ENCODE measurements around the gene GNPNAT1.

GNPNAT1 gene

GRCh38 chr14:52808101-52808500, 16.7 kb upstream of the GNPNAT1 start:
- ChIA-PET CTCF (interaction anchor here (0.7 to 1.4 kb wide), 2 partner anchors 13 to 15 kb away, joined by 3 read pairs; no protein-coding TSS in a partner anchor), POLR2A (no interaction called here)
- no peak for TF ChIP-seq CTCF (IDR thresholded peaks at IDR 0.05; ENCODE audit: control extremely low read depth, extremely low read depth, low read depth, missing control alignments)

GRCh38 chr14:52806115-52806514, 14.7 kb upstream of the GNPNAT1 start:
- TF ChIP-seq CTCF (IDR thresholded peaks at IDR 0.05; ENCODE audit: control extremely low read depth, extremely low read depth, low read depth, missing control alignments): no peak
- POLR2A ChIA-PET: no interaction called here
- CTCF ChIA-PET: interaction anchor here (0.8 to 1.4 kb wide), 2 partner anchors 9 to 143 kb away, joined by 3 read pairs; no protein-coding TSS in a partner anchor
- no peak for DNase-seq (ENCODE audit: extremely low spot score)

More at GRCh38 chr14:52808101-52808500, 16.7 kb upstream of the GNPNAT1 start:
- no peak for DNase-seq (ENCODE audit: extremely low spot score)

GRCh38 chr14:52802597-52802996, 11.2 kb upstream of the GNPNAT1 start:
- CTCF ChIA-PET: interaction anchor here (1.3 kb wide), 1 partner anchor 12 kb away, joined by 4 read pairs; no protein-coding TSS in a partner anchor
- DNase-seq (ENCODE audit: extremely low spot score): no peak
- no peak for TF ChIP-seq CTCF (IDR thresholded peaks at IDR 0.05; ENCODE audit: control extremely low read depth, extremely low read depth, low read depth, missing control alignments)
- POLR2A ChIA-PET: no interaction called here

- no peak for DNase-seq (ENCODE audit: extremely low spot score)
- no peak for TF ChIP-seq CTCF (IDR thresholded peaks at IDR 0.05; ENCODE audit: control extremely low read depth, extremely low read depth, low read depth, missing control alignments)
- POLR2A ChIA-PET: interaction anchor here (0.6 kb wide), 1 partner anchor 72 kb away, joined by 4 read pairs; no protein-coding TSS in a partner anchor
- CTCF ChIA-PET: no interaction called here
These were observed 9.8 kb upstream of the GNPNAT1 start for GRCh38 chr14:52801014-52801712.

- no peak for DNase-seq (ENCODE audit: extremely low spot score)
- TF ChIP-seq CTCF (IDR thresholded peaks at IDR 0.05; ENCODE audit: control extremely low read depth, extremely low read depth, low read depth, missing control alignments): no peak
- POLR2A ChIA-PET: no interaction called here
- CTCF ChIA-PET: no interaction called here
These were observed 7.4 kb upstream of the GNPNAT1 start for GRCh38 chr14:52798826-52799225.

- POLR2A ChIA-PET: no interaction called here
- DNase-seq (ENCODE audit: extremely low spot score): no peak
- TF ChIP-seq CTCF (IDR thresholded peaks at IDR 0.05; ENCODE audit: control extremely low read depth, extremely low read depth, low read depth, missing control alignments): no peak
- CTCF ChIA-PET: no interaction called here
These were observed 6.2 kb upstream of the GNPNAT1 start for GRCh38 chr14:52797653-52798052.
